ENCODE results near the gene FCHSD2. TPM values are rescaled to one million over a fixed set of nuclear protein-coding genes. Genes with fewer than 3 reads are reported as not detected.

The FCHSD2 gene
- total RNA-seq, 2 experiments from 2014 or later: 52.8 to 57.2 TPM

GRCh38 chr11:73024639-73025038 lies 117.5 kb downstream of the FCHSD2 start:
- Mint-ChIP-seq H3K4me1 (peaks cover 2% of the 10 kb centered on the region), H3K9me3 (peaks cover 64% of the 10 kb centered on the region), H3K4me3 (no peak overlapping the region), H3K36me3 (ENCODE audit: low read depth) (peaks cover 70% of the 10 kb centered on the region), H3K27ac (no peak overlapping the region), H3K27me3 (no peaks in the 10 kb centered on the region)
- ChIA-PET CTCF (interaction anchor here (1.2 kb wide), 1 partner anchor 10 kb away, joined by 3 read pairs; no protein-coding TSS in a partner anchor), POLR2A (no interaction called here)
- DNase-seq: no peak

- no peak for DNase-seq
- peaks cover 36% of the 10 kb centered on the region for H3K36me3 Mint-ChIP-seq (ENCODE audit: low read depth)
- H3K4me1 Mint-ChIP-seq: no peaks in the 10 kb centered on the region
- ChIA-PET POLR2A (no interaction called here), CTCF (no interaction called here)
- peaks cover 31% of the 10 kb centered on the region for H3K9me3 Mint-ChIP-seq
- H3K4me3 Mint-ChIP-seq: no peak overlapping the region
- no peaks in the 10 kb centered on the region for H3K27me3 Mint-ChIP-seq
- no peak overlapping the region for H3K27ac Mint-ChIP-seq
These were observed 122.1 kb downstream of the FCHSD2 start for GRCh38 chr11:73019996-73020395.

- ChIA-PET CTCF (no interaction called here), POLR2A (no interaction called here)
- DNase-seq: no peak
- Mint-ChIP-seq H3K4me3 (no peak overlapping the region), H3K9me3 (peaks cover 26% of the 10 kb centered on the region), H3K27ac (no peak overlapping the region), H3K4me1 (no peaks in the 10 kb centered on the region), H3K36me3 (ENCODE audit: low read depth) (peaks cover 31% of the 10 kb centered on the region), H3K27me3 (no peaks in the 10 kb centered on the region)
These were observed 122.7 kb downstream of the FCHSD2 start for GRCh38 chr11:73019449-73019848.

- H3K4me1 Mint-ChIP-seq: no peaks in the 10 kb centered on the region
- no peak overlapping the region for H3K27ac Mint-ChIP-seq
- H3K36me3 Mint-ChIP-seq (ENCODE audit: low read depth): peaks cover 25% of the 10 kb centered on the region
- no peak for DNase-seq
- no peak overlapping the region for H3K4me3 Mint-ChIP-seq
- POLR2A ChIA-PET: no interaction called here
- CTCF ChIA-PET: no interaction called here
- peaks cover 20% of the 10 kb centered on the region for H3K9me3 Mint-ChIP-seq
- no peaks in the 10 kb centered on the region for H3K27me3 Mint-ChIP-seq
These were observed 123.3 kb downstream of the FCHSD2 start for GRCh38 chr11:73018856-73019255.

GRCh38 chr11:73017024-73017751 lies 124.9 kb downstream of the FCHSD2 start:
- CTCF ChIA-PET: no interaction called here
- Mint-ChIP-seq H3K4me3 (no peak overlapping the region), H3K4me1 (no peaks in the 10 kb centered on the region), H3K9me3 (peaks cover 7% of the 10 kb centered on the region), H3K27me3 (no peaks in the 10 kb centered on the region), H3K36me3 (ENCODE audit: low read depth) (peaks cover 25% of the 10 kb centered on the region), H3K27ac (no peak overlapping the region)
- POLR2A ChIA-PET: no interaction called here
- DNase-seq: no peak

GRCh38 chr11:73013021-73013420 lies 129.1 kb downstream of the FCHSD2 start:
- no peak for DNase-seq
- H3K9me3 Mint-ChIP-seq: peaks cover 18% of the 10 kb centered on the region
- ChIA-PET CTCF (no interaction called here), POLR2A (no interaction called here)
- no peaks in the 10 kb centered on the region for H3K27me3 Mint-ChIP-seq
- H3K4me3 Mint-ChIP-seq: no peak overlapping the region
- H3K27ac Mint-ChIP-seq: no peak overlapping the region
- peaks cover 55% of the 10 kb centered on the region for H3K36me3 Mint-ChIP-seq (ENCODE audit: low read depth)
- H3K4me1 Mint-ChIP-seq: no peaks in the 10 kb centered on the region

GRCh38 chr11:73012121-73012863 lies 129.8 kb downstream of the FCHSD2 start:
- no peak for DNase-seq
- H3K27ac Mint-ChIP-seq: no peak overlapping the region
- H3K4me3 Mint-ChIP-seq: no peak overlapping the region
- H3K4me1 Mint-ChIP-seq: no peaks in the 10 kb centered on the region
- CTCF ChIA-PET: no interaction called here
- H3K36me3 Mint-ChIP-seq (ENCODE audit: low read depth): peaks cover 61% of the 10 kb centered on the region
- peaks cover 18% of the 10 kb centered on the region for H3K9me3 Mint-ChIP-seq
- POLR2A ChIA-PET: no interaction called here
- no peaks in the 10 kb centered on the region for H3K27me3 Mint-ChIP-seq

GRCh38 chr11:73011126-73011817 lies 130.8 kb downstream of the FCHSD2 start:
- peaks cover 61% of the 10 kb centered on the region for H3K36me3 Mint-ChIP-seq (ENCODE audit: low read depth)
- no peak overlapping the region for H3K27ac Mint-ChIP-seq
- H3K4me1 Mint-ChIP-seq: no peaks in the 10 kb centered on the region
- ChIA-PET POLR2A (no interaction called here), CTCF (no interaction called here)
- no peaks in the 10 kb centered on the region for H3K27me3 Mint-ChIP-seq
- H3K4me3 Mint-ChIP-seq: no peak overlapping the region
- no peak for DNase-seq
- H3K9me3 Mint-ChIP-seq: peaks cover 18% of the 10 kb centered on the region

- Mint-ChIP-seq H3K4me3 (no peak overlapping the region), H3K4me1 (no peaks in the 10 kb centered on the region), H3K9me3 (peaks cover 18% of the 10 kb centered on the region), H3K27me3 (no peaks in the 10 kb centered on the region), H3K27ac (no peak overlapping the region), H3K36me3 (ENCODE audit: low read depth) (peaks cover 67% of the 10 kb centered on the region)
- ChIA-PET POLR2A (no interaction called here), CTCF (no interaction called here)
- no peak for DNase-seq
These were observed 132.1 kb downstream of the FCHSD2 start for GRCh38 chr11:73009972-73010371.

- Mint-ChIP-seq H3K27me3 (no peaks in the 10 kb centered on the region), H3K36me3 (ENCODE audit: low read depth) (peaks cover 42% of the 10 kb centered on the region), H3K27ac (no peak overlapping the region), H3K4me1 (no peaks in the 10 kb centered on the region), H3K9me3 (peaks cover 4% of the 10 kb centered on the region), H3K4me3 (no peak overlapping the region)
- CTCF ChIA-PET: no interaction called here
- DNase-seq: no peak
- POLR2A ChIA-PET: no interaction called here
These were observed 138.0 kb downstream of the FCHSD2 start for GRCh38 chr11:73004088-73004487.

- H3K4me1 Mint-ChIP-seq: no peaks in the 10 kb centered on the region
- CTCF ChIA-PET: no interaction called here
- H3K9me3 Mint-ChIP-seq: no peaks in the 10 kb centered on the region
- peaks cover 38% of the 10 kb centered on the region for H3K36me3 Mint-ChIP-seq (ENCODE audit: low read depth)
- no peaks in the 10 kb centered on the region for H3K27me3 Mint-ChIP-seq
- DNase-seq: no peak
- POLR2A ChIA-PET: no interaction called here
- H3K27ac Mint-ChIP-seq: no peak overlapping the region
- H3K4me3 Mint-ChIP-seq: no peak overlapping the region
These were observed 139.0 kb downstream of the FCHSD2 start for GRCh38 chr11:73003088-73003487.

GRCh38 chr11:73002214-73002613 lies 139.9 kb downstream of the FCHSD2 start:
- no peaks in the 10 kb centered on the region for H3K27me3 Mint-ChIP-seq
- ChIA-PET POLR2A (no interaction called here), CTCF (no interaction called here)
- H3K36me3 Mint-ChIP-seq (ENCODE audit: low read depth): peaks cover 31% of the 10 kb centered on the region
- H3K9me3 Mint-ChIP-seq: no peaks in the 10 kb centered on the region
- no peak overlapping the region for H3K4me3 Mint-ChIP-seq
- no peak overlapping the region for H3K27ac Mint-ChIP-seq
- no peaks in the 10 kb centered on the region for H3K4me1 Mint-ChIP-seq
- DNase-seq: no peak

- ChIA-PET POLR2A (no interaction called here), CTCF (no interaction called here)
- no peak for DNase-seq
- no peaks in the 10 kb centered on the region for H3K4me1 Mint-ChIP-seq
- no peak overlapping the region for H3K4me3 Mint-ChIP-seq
- H3K27me3 Mint-ChIP-seq: no peaks in the 10 kb centered on the region
- H3K36me3 Mint-ChIP-seq (ENCODE audit: low read depth): peaks cover 31% of the 10 kb centered on the region
- no peak overlapping the region for H3K27ac Mint-ChIP-seq
- no peaks in the 10 kb centered on the region for H3K9me3 Mint-ChIP-seq
These were observed 140.5 kb downstream of the FCHSD2 start for GRCh38 chr11:73001615-73002014.

All from activated CD4-positive, alpha-beta T cell treated with anti-CD3 and anti-CD28 coated beads, Interleukin-2, amount 10 ng/mL, durations not matched to agents 7 days and 5 days (primary cell).